Left renal cortex interstitium (tissue), 4 donors: Measurements from ENCODE around the gene NTRK1. TPM values are rescaled to one million over a fixed set of nuclear protein-coding genes. Genes with fewer than 3 reads are reported as not detected.

Experiments used
- DNase-seq, 4 donors: peaks; one replicate each; pipeline ENCODE4 v3.0.0-alpha.2; 2013; ENCODE audit warnings: low read depth in 4 of 4, low spot score in 2 of 4, missing footprints in 1 of 4
- polyA plus RNA-seq, 4 donors: library from polyadenylated mRNA; unstranded; fragments of 120-200 nt; gene quantifications; one replicate each; pipeline ENCODE4 v1.2.1, GENCODE V29; 2013; ENCODE audit not compliant: insufficient read length in 4 of 4

Gene NTRK1
- polyA plus RNA-seq: 1 to 10 TPM; 1.0 to 2.4 (median 1.8) TPM

- DNase-seq: no peak
Measured at GRCh38 chr1:156860628-156861423, at the start of gene NTRK1. Gene NTRK1, plus strand, starts transcription at chr1:156860865. Its CDS starts 70 bp downstream, at chr1:156860935.

GRCh38 chr1:156811168-156811567 lies 49.5 kb upstream of the NTRK1 start:
- DNase-seq: no peak

GRCh38 chr1:156812293-156812990 lies 48.2 kb upstream of the NTRK1 start:
- no peak for DNase-seq

- no peak for DNase-seq
Measured at GRCh38 chr1:156813298-156813697, 47.4 kb upstream of the NTRK1 start.

- DNase-seq: no peak
Measured at GRCh38 chr1:156813750-156814570, 46.7 kb upstream of the NTRK1 start.

- DNase-seq: no peak
Measured at GRCh38 chr1:156814571-156815260, 45.9 kb upstream of the NTRK1 start.

- DNase-seq: peak in 2 of 4 donors; percentile 70 to 74
Measured at GRCh38 chr1:156815307-156815826, 45.3 kb upstream of the NTRK1 start.

GRCh38 chr1:156815961-156816422 lies 44.7 kb upstream of the NTRK1 start:
- DNase-seq: no peak

- no peak for DNase-seq
Measured at GRCh38 chr1:156816561-156817328, 43.9 kb upstream of the NTRK1 start, which contains the start of gene SH2D2A. Gene SH2D2A, minus strand, starts transcription at chr1:156816848. Its CDS starts 140 bp downstream, at chr1:156816708.

- DNase-seq: no peak
Measured at GRCh38 chr1:156821801-156822200, 38.9 kb upstream of the NTRK1 start.

GRCh38 chr1:156822680-156823079 lies 38.0 kb upstream of the NTRK1 start:
- DNase-seq: no peak

GRCh38 chr1:156823210-156823790 lies 37.4 kb upstream of the NTRK1 start:
- no peak for DNase-seq

- no peak for DNase-seq
Measured at GRCh38 chr1:156826630-156827029, 34.0 kb upstream of the NTRK1 start.

GRCh38 chr1:156828400-156829124 lies 32.1 kb upstream of the NTRK1 start:
- DNase-seq: no peak

GRCh38 chr1:156832434-156832833 lies 28.2 kb upstream of the NTRK1 start:
- no peak for DNase-seq

- no peak for DNase-seq
Measured at GRCh38 chr1:156833603-156834002, 27.1 kb upstream of the NTRK1 start.

GRCh38 chr1:156834322-156834721 lies 26.3 kb upstream of the NTRK1 start:
- DNase-seq: no peak

- DNase-seq: no peak
Measured at GRCh38 chr1:156836041-156836654, 24.5 kb upstream of the NTRK1 start.
